ENCODE results near the gene CCDC187. TPM values are rescaled to one million over a fixed set of nuclear protein-coding genes. Genes with fewer than 3 reads are reported as not detected.

Gene CCDC187
- total RNA-seq, 1 experiment from 2014 or later: 0.11 TPM

- DNase-seq: no peak
- ChIA-PET POLR2A (no interaction called here), CTCF (no interaction called here)
- H3K27me3 Mint-ChIP-seq (ENCODE audit: insufficient read depth, unreplicated experiment): no peaks in the 10 kb centered on the region
- no peak overlapping the region for H3K27ac Mint-ChIP-seq (ENCODE audit: unreplicated experiment)
- H3K4me1 ChIP-seq: no peaks in the 10 kb centered on the region
- H3K9me3 Mint-ChIP-seq (ENCODE audit: unreplicated experiment): no peaks in the 10 kb centered on the region
- H3K9me3 ChIP-seq: no peaks in the 10 kb centered on the region
- H3K4me3 ChIP-seq (ENCODE audit: low read depth, low read length): no peak overlapping the region
- H3K36me3 ChIP-seq (ENCODE audit: control insufficient read depth, insufficient read depth, low read length): peaks cover 3% of the 10 kb centered on the region; the same call in 1 of the 2 replicates
- TF ChIP-seq CTCF (IDR thresholded peaks at IDR 0.05; ENCODE audit: insufficient read depth in 1 of 2, low read depth in 1 of 2, low read length in 1 of 2, severe bottlenecking in 1 of 2, unreplicated experiment in 1 of 2): no peak
- H3K27me3 ChIP-seq (replicated peaks; ENCODE audit: control insufficient read depth, insufficient read depth, low read length): no peaks in the 10 kb centered on the region
- H3K36me3 Mint-ChIP-seq (ENCODE audit: insufficient read depth, unreplicated experiment): peaks cover 38% of the 10 kb centered on the region
- H3K4me1 Mint-ChIP-seq (ENCODE audit: low read depth, unreplicated experiment): no peaks in the 10 kb centered on the region
- H3K4me3 Mint-ChIP-seq (ENCODE audit: unreplicated experiment): no peak overlapping the region
- no TSS peak for BruUV-seq (replicated peaks)
- intact Hi-C loops (cut with micrococcal nuclease; ENCODE audit: unreplicated experiment): no loop called here
Measured at GRCh38 chr9:136208675-136209074, 95.2 kb downstream of the CCDC187 start.

DNA sequence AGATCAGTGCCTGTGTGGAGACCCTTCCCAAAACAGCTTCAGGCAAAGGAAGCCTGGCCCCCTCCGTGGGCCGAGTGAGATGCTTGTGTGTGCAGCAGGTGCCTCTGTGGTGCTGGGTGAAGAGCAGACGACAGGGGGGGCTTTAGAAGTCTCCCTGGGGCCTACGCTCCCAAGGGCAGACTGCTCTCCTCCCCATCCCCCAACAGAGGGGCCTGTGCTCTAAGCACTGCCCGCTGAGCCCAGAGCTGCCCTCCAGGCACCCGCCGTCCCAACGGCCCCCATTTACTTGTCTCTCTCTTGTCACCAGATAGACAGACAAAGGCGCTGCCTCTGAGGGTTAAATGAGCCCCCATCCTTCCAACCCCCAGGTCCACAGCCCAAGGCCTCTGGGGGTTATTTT, 96.3 kb downstream of the CCDC187 start:
- no peaks in the 10 kb centered on the region for H3K4me1 Mint-ChIP-seq (ENCODE audit: low read depth, unreplicated experiment)
- Histone ChIP-seq H3K9me3 (no peaks in the 10 kb centered on the region), H3K4me3 (ENCODE audit: low read depth, low read length) (no peak overlapping the region), H3K36me3 (ENCODE audit: control insufficient read depth, insufficient read depth, low read length) (no peaks in the 10 kb centered on the region), H3K27me3 (replicated peaks; ENCODE audit: control insufficient read depth, insufficient read depth, low read length) (no peaks in the 10 kb centered on the region), H3K4me1 (0 out of 2 replicates have a peak, but pooled peaks cover under 1% of the 10 kb centered on the region)
- no peak overlapping the region for H3K4me3 Mint-ChIP-seq (ENCODE audit: unreplicated experiment)
- no peaks in the 10 kb centered on the region for H3K9me3 Mint-ChIP-seq (ENCODE audit: unreplicated experiment)
- no peak for DNase-seq
- intact Hi-C loops (cut with micrococcal nuclease; ENCODE audit: unreplicated experiment): no loop called here
- no peaks in the 10 kb centered on the region for H3K27me3 Mint-ChIP-seq (ENCODE audit: insufficient read depth, unreplicated experiment)
- POLR2A ChIA-PET: no interaction called here
- H3K27ac Mint-ChIP-seq (ENCODE audit: unreplicated experiment): no peak overlapping the region
- CTCF ChIA-PET: interaction anchor here (1.4 kb wide), 1 partner anchor 74 kb away, joined by 4 read pairs; no protein-coding TSS in a partner anchor
- H3K36me3 Mint-ChIP-seq (ENCODE audit: insufficient read depth, unreplicated experiment): peaks cover 29% of the 10 kb centered on the region
- no peak for TF ChIP-seq CTCF (IDR thresholded peaks at IDR 0.05; ENCODE audit: insufficient read depth in 1 of 2, low read depth in 1 of 2, low read length in 1 of 2, severe bottlenecking in 1 of 2, unreplicated experiment in 1 of 2)
- BruUV-seq (replicated peaks): TSS peak; percentile 28

DNA sequence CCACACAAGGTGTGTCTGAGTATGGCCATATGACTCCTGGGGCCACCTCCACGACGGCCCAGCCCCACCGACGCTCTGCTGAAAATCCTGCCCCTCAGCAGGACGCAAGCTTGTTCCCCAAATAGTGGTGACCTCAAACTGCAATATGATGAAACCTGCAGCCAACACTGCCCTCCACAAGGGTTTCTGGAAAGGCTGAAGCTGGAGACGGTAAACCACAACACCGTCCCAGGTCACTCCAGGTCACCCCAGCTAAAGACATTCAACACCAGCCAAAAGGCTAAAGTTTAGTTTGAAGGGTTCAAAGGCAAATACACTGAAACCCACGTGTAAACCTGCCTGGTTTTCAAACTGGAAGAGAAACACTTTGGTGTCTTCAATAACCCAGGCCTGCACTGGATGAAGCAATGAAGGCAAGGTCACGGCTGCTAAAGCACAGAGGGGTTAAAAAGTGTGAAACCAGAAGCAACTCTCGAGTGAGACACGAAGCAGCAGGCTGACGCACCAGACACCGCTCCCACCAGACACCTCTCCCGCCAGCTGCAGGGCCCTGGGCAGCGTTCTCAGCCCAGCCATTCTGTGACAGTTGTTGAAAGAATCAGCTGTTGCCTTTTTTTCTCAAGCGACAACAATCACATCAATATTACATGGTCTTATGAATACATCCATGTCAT, 97.2 kb downstream of the CCDC187 start:
- POLR2A ChIA-PET: no interaction called here
- Histone ChIP-seq H3K36me3 (ENCODE audit: control insufficient read depth, insufficient read depth, low read length) (no peaks in the 10 kb centered on the region), H3K9me3 (no peaks in the 10 kb centered on the region), H3K27me3 (replicated peaks; ENCODE audit: control insufficient read depth, insufficient read depth, low read length) (no peaks in the 10 kb centered on the region), H3K4me3 (ENCODE audit: low read depth, low read length) (no peak overlapping the region), H3K4me1 (0 out of 2 replicates have a peak, but pooled peaks cover 5% of the 10 kb centered on the region)
- Mint-ChIP-seq H3K9me3 (ENCODE audit: unreplicated experiment) (no peaks in the 10 kb centered on the region), H3K4me1 (ENCODE audit: low read depth, unreplicated experiment) (no peaks in the 10 kb centered on the region), H3K36me3 (ENCODE audit: insufficient read depth, unreplicated experiment) (peaks cover 23% of the 10 kb centered on the region), H3K27me3 (ENCODE audit: insufficient read depth, unreplicated experiment) (no peaks in the 10 kb centered on the region), H3K27ac (ENCODE audit: unreplicated experiment) (no peak overlapping the region), H3K4me3 (ENCODE audit: unreplicated experiment) (no peak overlapping the region)
- no peak for DNase-seq
- CTCF ChIA-PET: interaction anchor here (1.4 kb wide), 1 partner anchor 73 kb away, joined by 4 read pairs; no protein-coding TSS in a partner anchor
- no peak for TF ChIP-seq CTCF (IDR thresholded peaks at IDR 0.05; ENCODE audit: insufficient read depth in 1 of 2, low read depth in 1 of 2, low read length in 1 of 2, severe bottlenecking in 1 of 2, unreplicated experiment in 1 of 2)
- intact Hi-C loops (cut with micrococcal nuclease; ENCODE audit: unreplicated experiment): no loop called here
- BruUV-seq (replicated peaks): no TSS peak
